GM19099 (cell line): ENCODE data around the gene DPF3.

Source experiments
- POLR2A ChIP-seq: IDR thresholded peaks from 3 replicates; pipeline ENCODE4 v1.6.1; 2011; ENCODE audit warnings: low read depth; ENCODE audit not compliant: insufficient read length; ENCODE audit errors: extremely low read depth

The DPF3 gene

DNA sequence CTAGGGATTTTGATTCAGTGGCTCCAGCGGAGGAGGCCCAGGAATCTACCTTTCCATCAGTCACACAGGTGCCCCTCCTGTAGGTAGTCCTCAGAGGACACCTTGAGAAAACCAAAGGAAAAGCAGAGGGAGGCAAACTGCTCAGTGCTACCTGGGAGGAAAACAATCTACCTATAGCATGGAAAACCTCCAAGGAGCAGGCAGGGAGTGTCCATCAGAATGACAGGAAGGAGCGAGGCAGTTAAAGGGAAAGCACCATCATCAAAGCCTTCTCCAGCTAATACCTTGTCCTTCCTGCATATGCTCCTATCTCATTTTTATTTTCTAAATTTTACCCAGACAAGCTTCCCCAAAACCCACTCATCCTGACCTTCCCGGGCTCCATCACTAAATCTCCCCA, 25.4 kb downstream of the DPF3 start:
- no peak for TF ChIP-seq POLR2A

DNA sequence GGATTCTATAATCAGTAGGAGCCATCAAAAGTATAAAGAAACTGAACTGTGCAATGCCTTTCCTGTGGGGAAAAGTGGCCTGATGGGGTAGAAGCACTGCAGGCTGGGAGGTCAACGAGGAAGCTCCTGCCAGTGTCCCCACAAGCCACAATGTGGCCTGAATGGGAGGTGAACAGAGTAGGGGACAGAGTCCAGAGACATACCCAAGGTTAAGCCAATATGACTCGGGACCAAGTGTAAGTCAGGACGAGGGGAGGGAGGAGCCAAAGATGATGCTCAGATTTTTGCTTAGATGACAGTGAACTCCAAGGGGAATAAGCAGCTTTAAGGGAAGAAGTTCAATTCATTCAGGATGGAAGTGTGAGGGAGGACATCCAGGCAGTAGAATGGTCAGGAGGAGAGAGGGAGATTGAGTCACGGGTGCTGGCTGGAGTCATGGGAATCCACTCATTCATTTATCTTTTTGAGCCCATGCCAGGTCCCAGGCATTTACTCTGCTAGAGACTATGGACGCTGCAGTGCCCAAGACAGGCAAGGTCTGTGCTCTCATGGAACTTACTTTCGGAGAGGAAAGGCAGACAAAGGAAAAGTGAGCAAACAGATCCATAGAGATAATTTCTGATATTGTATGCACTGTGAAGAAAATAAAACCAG, 29.1 kb downstream of the DPF3 start:
- no peak for TF ChIP-seq POLR2A

DNA sequence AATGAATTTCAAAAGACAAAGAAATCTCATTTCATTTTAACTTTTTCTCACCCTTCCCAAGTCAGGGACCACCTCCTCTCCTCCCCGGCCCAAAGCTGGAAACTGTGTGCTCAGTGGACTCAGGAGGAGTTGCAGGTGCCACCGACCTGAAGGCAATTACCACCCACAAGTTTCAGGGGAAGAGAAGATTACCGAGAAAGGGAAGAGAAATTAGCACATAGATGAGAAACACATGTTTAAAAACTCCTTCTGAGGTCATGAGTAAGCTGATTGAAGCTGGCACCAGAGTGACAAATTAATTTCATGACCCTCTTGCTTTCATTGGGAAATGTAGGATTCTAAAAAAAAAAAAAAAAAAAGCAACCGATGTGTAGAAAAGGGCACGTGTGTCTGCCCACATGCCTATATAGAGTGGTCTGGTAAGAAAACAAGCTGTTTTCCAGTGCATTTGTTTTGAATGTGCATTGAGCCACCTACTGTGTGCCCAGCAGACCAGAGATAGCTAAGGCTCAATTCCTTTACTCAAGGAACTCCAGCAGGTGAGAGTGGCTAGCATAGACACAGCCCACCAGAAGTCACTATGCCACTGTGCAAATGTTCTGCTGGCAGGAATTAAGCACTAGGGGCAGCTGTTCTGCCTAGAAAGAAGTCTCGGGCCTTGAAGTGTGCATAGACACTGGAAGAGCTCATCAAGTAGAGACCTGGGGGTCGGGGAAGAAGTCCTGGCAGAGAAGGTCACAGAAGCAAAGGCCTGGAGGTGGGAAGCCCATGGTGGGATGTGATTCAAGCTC, 30.5 kb downstream of the DPF3 start:
- TF ChIP-seq POLR2A = no peak

DNA sequence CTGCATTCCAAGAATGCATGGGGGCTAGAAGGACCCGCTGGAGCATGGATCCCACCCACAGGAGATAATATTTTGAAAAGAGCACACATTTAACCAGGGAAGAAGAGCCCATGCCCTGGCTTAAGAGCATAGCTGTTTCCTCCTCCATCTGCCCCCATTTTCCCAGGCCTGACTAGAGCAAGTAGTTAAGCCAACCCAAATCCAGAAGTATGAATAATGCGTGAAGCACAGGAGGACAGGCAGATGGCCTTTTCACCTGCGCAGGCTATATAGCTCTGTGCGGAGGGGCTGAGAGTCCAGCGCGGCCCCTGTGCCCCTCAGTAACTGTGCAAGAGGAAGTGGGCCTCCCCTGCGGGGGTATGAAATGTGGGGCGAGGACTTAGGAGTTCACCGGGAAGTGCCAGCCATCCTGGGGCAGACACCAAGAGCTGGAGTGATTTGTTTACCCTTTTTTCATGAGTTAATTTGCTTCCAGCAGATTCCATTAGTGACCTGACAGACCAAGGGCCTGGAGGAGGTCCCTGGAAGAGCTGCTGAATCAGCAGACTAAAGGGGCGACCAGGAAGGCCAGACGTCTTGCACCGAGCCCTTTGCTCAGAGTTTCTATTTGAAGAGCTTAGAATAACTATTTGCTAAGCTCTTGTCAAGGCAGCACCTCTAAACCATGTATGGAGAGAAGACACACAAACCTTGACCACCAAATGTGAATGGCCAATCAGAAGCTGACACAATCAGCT, 37.2 kb downstream of the DPF3 start:
- no peak for TF ChIP-seq POLR2A

DNA sequence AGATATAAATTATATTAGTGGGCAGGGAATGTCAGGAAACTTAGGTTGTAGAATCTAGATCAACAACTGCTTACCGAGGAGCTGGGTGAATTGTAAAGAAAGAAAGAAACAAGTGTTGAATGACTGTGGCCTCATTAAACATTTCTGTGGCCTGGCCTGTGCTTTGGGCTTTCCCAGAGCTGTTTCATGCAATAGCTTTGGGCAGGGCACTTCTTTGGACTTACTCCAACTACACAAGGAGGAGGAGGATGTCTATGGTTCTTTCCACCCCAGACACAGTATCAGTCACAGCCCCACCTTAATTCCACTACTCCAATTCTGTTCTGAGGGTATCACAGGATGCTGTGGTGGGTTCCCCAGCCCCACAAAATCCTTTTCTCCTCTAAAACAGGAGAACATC, 38.0 kb downstream of the DPF3 start:
- no peak for TF ChIP-seq POLR2A

DNA sequence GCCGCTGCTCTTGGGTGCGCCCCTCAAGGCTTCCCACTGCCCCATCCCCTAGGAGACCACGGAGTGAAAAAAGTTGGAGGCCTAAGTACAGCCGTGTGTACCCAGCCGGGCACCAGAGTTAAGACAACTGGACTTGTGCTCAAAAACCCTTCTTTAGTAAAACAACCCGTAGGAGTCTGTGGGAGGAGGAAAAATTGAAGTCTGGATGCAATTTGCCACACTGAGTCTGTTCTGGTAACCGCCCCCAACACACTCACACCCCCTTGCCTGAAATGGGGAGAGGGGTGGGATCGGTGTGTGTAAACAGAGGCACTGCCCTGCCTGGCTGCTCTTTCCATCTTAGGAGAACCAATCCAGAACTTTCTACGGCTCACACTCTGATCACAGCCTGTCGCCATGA, 41.7 kb downstream of the DPF3 start:
- TF ChIP-seq POLR2A = no peak

DNA sequence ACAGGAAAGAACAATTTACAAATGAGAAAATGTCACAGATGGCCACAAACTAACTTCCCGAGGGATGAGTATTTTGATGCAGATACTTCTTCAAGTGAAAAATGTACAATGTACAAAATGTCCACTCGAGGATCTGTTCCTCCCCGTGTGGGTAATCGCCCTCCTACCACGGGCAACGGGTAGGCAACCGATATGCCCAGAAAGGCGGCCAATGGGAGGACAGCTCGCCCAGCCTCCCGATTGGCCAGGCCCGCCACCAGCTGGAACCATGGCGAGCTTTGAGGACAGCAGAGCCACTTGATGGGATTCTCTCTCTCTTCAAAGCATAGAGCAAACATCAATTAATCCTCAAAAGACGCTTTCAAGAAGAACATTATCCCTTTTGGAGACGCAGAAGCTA, 42.3 kb downstream of the DPF3 start:
- no peak for TF ChIP-seq POLR2A

DNA sequence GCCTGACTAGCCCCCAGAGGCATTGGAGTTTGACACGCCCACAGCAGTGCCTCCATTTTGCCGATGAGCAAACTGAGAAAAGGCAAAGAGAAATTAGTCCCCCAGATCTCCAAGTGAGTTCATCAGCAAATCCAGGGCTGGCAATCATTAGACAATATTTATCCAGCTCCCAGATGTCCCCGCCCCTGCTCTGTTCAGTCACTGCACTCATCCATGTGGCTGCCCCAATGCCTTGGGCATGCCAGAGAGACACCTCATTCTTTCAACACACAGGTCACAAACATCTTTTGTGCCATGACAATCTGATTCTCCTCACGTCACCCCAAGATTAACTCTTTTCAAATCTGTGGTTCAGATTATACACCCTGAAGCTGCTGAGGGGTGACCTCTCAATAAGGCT, 43.5 kb downstream of the DPF3 start:
- no peak for TF ChIP-seq POLR2A

DNA sequence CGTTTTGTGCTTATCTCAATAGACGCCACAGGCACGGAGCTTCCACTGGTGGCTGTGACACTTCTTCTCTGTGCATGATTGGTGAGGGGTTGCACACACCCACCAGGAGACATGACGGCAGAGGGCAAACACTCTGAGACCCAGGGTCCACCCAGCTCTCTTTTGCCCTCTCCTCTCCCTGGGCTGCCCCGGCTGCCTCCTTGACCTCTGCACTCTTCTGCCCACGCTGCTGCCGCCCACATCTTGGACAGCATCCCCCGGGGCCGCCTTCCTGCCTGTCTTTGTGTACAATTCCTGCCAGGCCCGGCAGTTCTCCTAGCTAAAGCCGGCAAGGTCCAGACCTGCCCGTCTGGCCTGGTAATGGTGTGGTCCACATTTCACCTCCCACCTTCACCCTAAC, 44.7 kb downstream of the DPF3 start:
- TF ChIP-seq POLR2A = no peak

DNA sequence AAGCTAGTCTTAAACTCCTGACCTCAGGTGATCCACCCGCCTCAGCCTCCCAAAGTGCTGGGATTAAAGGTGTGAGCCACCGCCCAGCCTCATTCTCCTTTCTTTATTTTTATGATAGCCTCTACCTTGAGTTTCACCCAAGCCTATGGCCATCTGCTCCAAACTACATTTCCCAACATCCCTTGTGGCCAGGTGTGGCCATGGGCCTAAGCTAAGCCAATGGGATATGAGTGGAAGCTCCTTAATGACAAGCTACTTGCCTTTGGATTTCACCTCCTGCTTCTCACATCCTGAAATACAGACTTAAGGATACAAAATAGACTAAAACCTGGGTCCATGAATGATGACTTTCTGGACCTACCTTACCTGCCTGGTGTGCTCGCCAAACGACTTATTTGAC, 46.2 kb downstream of the DPF3 start:
- no peak for TF ChIP-seq POLR2A

DNA sequence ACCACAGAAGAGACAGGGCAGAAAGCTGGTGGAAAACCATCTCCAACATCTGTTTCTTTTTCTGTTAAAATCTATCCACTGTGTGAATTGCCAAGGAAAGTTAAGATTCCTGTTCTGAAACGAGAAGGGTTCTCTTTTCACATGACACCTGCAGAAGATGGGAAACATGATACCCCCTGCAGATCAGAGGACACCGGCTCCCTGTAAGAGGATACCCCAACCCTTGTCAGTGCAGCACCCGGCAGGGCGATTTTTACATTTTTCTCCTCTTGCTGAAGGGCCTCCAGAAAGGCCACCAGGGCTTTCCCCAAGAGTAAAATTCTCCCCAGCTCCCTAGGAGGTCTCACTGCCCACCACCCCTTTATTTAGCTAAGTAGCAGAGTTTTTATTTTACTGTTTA, 48.2 kb downstream of the DPF3 start:
- no peak for TF ChIP-seq POLR2A

DNA sequence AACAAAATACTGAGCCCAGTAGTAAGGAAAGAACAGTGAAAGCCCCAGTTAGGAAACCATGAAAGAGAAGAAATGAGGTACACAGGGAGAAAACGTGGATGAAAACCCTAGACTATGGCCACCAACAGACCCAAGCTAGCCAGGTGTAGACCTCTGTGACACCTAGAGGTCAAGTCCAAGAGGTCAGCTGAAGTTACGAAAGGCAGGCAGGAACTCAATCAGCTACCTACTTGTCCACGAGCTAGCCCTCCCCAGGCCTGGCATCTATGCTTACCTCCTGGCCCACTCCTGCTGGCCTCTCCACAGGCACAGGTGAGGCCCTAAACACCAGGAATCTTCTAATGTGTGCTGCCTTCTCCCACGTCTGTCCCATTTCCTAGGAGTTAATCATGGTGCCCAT, 48.7 kb downstream of the DPF3 start:
- no peak for TF ChIP-seq POLR2A

DNA sequence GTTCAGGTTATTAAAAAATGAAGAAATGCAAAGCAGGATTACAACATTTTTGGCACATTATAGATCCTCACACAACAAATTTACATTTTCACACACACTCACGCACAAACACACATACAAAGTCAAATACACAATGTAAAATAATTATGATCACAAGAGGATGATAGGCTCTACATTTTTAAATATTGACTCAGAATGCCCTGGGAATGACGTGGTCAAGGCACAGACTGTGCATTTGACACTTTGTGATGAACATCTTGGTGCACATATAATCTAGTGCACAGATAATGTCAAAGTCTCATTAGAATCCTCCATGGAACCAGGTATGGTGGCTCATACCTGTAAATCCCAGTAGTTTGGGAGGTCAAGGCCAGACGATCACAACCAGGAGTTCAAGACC, 49.4 kb downstream of the DPF3 start:
- no peak for TF ChIP-seq POLR2A

DNA sequence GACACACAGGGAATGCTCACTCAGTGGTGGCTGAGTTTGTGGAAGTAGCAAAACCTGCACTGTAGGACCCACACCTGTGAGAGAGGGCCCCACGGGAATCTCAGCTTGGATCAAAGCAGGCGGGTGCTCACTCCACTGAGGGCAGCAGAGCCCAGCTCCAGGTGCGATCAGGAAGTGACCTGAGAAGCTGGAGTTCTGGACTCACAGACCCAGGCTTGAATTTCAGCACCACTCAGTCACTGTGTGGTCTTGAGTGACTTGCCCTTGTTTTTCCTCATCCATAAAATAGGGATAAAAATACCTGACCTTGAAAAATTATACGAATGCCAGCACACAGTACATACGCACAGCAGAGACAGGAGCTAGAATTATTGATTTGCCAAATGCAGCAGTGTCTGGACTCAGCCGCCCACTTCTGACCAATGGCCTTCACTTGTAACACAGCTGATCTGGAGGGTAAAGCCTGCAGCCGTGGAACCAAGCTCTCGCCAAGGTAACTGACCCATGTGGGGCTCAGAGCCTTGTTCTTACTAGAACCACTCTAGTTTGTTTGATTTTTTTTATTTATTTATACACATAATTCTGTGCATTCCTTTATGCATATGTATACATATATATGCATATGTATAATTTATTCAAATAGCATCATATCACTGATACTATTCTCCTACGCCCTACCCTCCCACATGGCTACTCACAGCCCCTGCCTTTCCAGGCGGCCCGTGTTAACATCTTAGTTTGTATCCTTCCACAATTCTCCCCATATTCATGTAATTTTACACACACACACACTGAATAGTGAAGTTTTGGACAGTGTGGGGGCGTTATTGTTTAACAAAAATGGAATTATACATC, 53.9 kb downstream of the DPF3 start:
- TF ChIP-seq POLR2A = no peak

DNA sequence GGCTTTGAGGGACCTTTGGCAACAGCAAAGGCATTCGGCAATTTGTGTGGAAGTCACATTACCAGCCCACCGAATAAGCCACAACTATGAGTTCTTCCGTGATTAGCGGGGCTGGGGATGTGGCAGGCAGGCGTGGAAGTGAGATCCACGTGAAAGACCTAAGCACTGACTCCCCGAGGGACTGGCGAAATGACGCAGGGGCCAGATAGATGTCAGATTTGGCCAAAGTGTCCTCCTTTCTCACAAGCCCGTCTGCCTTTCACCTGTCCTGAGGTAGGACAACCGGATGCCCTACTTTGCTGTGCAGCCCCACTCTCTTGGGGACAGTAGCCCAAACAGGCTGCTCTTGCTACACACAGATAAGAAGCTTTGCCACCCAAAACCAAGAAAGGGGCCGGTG, 54.5 kb downstream of the DPF3 start:
- no peak for TF ChIP-seq POLR2A
